NOMO-1 treated with DMSO at 0.1 percent for 48 hours (cell line): Measurements from ENCODE around the gene MADD.

ENCODE experiments used
- DNase-seq: peaks from one replicate; lab custom pipeline; 2025; ENCODE audit not compliant: unreplicated experiment; lab: John Stamatoyannopoulos, UW

MADD gene

DNA sequence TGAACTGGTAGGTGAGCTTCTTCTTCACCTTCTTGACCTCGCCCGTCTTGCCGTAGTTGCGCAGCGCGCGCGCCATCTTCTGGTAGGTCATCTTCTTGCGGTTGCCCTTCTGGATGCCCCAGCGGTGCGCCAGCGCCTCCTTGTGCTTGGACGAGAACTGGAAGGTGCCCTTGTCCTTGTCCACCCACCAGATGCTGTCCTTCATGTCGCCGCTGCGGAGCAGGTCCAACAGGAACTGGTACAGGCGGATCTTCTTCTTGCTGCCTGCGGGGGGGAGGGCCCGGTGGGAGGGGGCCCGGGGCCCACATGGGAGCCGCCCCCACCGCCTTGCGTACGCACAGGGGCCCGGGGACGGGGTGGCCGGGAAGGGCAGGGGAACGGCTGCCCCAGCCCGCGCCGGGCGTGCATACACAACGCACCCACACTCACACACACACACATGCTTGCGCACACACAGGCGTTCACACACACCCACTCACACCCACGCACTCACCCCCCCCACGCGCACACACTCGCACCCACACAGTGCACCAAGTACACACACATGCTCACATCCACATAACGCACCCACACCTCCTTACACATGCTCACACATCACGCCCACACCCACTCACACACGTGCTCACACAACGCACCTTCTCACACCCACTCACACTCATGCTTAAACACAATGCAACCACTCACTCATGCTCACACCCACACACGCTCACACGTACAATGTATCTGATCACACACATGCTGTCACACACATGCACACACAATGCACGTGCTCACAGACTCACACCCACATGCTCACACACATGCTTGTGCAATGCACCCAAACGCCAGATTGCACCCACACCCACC lies 85.6 kb downstream of the MADD start:
- DNase-seq: peak; percentile 26

DNA sequence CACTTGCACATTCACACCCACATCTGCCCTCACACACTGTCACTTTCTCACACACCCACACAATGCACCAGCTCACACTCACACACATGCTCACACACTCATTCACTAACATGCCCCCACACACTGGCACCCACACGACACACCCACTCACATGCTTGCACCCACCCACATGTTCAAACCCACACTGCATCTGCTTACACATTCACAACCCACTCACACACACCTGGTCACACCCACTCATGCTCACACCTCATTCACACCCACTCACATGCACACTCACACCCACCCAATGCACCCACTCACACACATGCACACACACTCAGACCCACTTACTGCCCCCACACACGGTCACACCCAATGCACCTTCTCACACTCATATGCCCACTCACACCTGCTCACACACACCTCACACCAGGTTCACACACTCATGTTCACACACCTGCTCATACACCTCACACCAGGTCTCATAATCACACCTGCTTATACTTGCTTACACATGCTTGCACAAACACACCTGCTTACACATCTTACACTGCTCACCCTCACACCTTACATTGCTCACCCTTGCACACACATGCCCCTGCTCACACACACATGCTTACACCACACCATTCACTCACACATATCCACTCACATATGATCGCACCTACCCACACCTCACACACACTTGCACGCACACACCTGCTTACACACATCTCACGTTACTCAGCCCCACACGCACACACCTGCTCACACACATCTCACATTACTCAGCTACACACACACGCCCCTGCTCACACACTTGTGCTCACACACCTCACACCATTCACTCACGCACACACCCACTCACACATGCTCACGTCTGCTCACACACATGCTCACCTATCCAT lies 86.4 kb downstream of the MADD start:
- DNase-seq: no peak

GRCh38 chr11:47356998-47357329 lies 87.0 kb downstream of the MADD start:
- DNase-seq: no peak

- DNase-seq: no peak
Measured at GRCh38 chr11:47357985-47358730, 88.2 kb downstream of the MADD start.

GRCh38 chr11:47358731-47359051 lies 88.8 kb downstream of the MADD start:
- DNase-seq: no peak

GRCh38 chr11:47359162-47359561 lies 89.2 kb downstream of the MADD start:
- no peak for DNase-seq

DNA sequence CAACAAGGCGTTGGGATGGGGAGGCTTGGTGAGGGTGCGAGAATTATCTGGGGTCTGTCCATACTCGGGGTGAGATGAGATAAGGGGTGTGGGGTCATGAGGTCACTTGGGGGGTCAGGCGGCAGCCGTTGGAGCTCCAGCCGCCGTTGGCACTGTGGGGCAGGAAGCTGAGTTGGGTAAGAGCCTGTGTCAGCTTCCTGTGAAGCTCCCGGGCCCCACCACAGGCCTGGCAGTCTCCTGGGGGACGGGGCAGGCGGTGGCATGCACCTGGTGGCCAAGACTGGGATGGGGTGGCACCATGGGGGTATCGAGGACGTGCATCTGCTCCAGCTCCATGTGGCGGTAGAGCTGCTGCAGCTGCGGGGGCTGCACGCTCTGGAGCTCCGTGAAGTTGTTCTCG lies 89.7 kb downstream of the MADD start:
- DNase-seq: peak; percentile 76

- no peak for DNase-seq
Measured at GRCh38 chr11:47360341-47360740, 90.4 kb downstream of the MADD start.

- DNase-seq: no peak
Measured at GRCh38 chr11:47361419-47361818, 91.5 kb downstream of the MADD start.

DNA sequence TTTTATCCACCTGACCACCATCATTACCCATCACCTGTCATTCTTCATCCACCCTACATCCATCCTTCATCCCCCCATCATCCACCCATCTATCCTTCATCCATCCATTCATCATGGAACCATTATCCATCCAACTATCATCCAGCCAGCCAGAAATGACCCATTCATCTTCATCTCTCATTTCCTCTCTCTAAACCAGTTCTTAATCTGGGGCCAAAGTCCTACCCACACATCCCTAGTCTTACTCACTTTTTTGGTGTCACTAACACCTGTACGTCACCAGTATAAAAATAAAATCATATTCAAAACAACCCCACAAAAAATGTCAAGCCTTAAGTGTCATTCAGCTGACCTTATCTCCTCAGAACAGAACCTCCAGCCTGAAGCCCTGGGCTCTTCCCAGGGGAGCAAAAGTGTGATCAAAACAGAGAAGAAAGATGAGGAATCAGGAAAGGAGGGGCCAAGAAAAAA lies 96.1 kb downstream of the MADD start:
- no peak for DNase-seq

- no peak for DNase-seq
Measured at GRCh38 chr11:47369676-47370075, 99.7 kb downstream of the MADD start.

GRCh38 chr11:47372422-47372821 lies 102.5 kb downstream of the MADD start:
- DNase-seq: no peak

DNA sequence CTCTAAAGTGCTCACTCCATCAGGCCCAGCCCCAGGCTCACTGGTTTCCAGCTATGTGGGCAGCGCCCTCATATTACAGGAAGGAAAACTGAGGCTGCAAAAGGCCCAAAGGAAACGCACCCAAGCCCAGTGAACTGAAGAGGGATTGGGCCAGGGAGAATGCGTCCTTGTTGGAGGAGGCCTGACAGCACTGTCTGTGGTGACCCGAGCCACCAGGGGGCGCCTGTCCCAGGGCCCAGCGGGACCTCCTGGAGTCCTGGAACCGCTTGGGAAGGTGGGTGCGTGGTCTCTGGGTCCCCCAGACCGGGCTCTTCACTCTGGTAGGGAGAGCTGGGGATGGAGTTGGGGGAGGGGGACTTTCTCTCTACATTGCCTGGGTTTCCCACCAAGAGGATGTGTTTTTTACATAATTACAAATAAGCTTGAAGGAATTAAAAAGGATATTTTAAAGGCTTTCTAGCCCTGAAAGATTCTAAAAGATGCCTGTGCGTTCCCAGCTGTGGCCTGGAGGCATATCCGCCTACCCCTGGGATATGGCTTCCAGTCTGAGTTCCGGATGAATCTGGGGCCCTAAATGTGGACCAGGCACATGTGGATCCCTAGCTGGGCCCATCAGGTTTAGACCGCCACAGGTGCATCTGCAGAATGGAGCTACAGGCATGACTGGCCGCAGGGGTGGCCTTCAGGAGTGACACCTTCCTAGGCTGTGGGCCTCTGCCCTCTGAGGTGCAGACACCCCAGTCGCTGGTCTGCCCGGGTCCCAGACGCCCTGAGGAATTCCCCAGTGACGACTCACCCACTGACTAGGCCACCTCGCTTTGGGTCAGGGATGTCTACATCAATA lies 104.2 kb downstream of the MADD start:
- DNase-seq: peak; percentile 20

DNA sequence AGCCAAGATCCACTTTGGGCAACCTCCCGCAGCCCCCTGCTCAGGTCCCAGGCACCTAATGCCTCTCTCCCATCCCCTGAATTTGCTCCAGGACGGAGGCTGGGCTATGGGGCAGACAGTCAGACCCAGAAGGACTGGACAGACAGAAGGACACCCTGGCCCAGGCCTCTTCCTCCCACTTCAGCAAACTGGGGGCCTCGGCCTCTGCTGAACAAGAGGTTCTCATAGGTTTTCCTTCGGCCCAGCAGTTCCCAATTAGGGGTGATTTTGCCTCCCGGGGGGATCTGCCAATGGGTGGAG lies 104.7 kb downstream of the MADD start:
- DNase-seq: no peak

DNA sequence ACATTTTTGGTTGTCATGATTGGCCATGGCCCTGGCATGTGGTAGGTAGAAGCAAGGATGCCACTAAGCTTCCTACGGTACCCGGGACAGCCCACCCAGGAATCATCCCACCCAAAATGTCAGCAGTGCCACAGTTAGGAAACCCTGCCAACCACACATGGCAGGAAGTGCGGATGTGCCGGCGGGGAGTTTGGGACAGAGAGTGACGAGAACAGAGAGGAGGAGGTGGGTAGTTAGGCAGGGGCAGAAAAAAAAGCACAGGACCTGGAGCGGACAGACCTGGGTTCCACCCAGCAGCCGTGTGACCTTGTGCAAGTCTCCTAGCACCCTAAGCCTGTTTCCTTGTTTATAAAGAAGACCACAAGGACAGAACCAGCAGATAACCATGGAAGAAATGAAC lies 105.1 kb downstream of the MADD start:
- no peak for DNase-seq

DNA sequence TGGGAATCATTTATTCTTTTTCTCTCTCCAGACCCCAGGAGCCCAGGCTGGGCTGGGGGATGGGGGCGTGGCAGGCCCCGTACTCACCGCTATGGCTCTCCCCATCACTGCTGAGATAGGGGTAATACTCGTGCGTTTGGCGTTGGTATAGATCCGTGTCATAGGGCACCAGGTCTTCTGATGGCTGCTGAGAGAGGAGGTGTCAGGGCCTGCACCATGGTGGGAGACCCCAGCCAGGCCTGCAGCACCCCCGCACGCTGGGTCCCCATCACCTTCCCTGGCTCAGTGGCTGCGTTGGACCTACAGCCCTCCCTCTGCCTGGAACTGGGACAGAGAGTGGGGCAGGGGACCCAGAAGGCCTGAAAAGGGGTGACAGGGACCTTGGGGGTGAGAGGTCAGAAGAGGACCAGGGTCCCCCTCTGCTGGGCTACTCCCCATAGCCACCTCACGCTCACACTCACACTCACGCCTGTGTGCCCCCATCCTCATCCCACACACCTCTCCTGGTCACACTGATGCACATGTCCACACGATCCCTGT lies 105.7 kb downstream of the MADD start:
- DNase-seq: no peak

DNA sequence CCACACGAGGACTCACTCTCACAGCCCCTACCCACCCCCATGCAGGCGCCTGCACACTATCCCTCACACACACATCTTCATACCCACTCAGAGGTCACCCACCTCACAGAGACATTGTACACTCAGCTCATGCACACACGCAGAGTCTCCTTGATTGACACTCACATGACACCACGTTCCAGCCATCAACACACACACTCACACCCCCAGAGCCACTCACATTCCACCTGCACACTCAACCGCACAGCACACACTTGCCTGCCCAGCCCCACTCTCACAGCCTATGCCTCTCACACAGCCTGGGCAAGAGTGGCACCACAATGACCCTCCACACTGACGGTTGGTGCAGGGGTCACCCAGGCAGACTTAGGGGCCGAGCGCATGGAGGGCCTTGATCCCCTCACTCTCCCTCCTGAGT lies 106.2 kb downstream of the MADD start:
- DNase-seq: no peak

GRCh38 chr11:47376525-47377371 lies 106.8 kb downstream of the MADD start:
- DNase-seq: peak; percentile 56

- no peak for DNase-seq
Measured at GRCh38 chr11:47377571-47378009, 107.7 kb downstream of the MADD start.
